Measurements from ENCODE around the gene PLA2G12A. TPM values are rescaled to one million over a fixed set of nuclear protein-coding genes. Genes with fewer than 3 reads are reported as not detected.

Gene PLA2G12A
- total and polyA plus RNA-seq, 2 of the 8 experiments (the other 6 are each of a cell fraction or from before 2014, with no cell fraction given) = 26.6 to 47.2 TPM

DNA sequence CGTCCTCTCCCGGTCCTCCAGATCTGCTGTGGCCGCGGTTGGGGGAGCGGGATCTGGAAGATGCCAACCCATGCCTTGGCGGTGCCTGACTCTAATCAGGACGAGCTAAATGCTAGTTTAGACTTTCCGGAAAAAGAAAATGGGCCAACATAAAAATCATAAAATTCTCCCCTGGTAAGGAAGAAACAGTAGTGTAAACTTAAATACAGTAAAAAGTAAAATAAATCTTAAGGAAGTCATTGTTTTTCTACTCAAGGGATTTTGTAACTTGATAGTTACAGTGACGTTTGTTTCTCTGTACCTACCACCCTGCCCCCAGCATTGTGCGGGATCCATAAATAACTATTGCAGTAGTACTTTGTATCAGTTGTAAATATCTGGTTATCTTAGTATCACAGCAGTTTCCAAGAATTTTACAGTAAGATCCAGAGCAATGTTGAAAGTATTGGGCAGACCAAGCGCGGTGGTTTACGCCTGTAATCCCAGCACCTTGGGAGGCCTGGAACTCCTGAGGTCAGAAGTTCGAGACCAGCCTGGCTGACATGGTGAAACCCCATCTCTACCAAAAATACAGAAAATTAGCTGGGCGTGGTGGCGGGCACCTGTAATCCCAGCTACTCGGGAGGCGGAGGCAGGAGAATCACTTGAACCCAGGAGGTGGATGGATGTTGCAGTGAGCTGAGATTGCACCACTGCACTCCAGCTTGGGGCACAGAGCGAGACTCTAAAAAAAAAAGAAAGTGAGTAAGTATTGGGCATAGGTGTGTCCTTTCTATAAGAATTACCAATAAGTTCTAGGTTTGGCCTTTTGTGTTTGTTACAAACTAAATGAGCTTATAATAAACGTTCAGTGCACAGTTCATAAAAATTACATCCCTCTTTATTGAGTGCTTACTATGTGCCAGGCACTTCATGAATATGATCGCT, 1.0 kb upstream of the PLA2G12A start:
- H4K8ac ChIP-seq (ENCODE audit: extremely low read depth, insufficient read depth, low read length) = no peak overlapping the region; the same call in 1 of the 2 replicates
- DNase-seq (ENCODE audit: low read depth in 1 of 2, low spot score in 2 of 2) (no peak), FAIRE-seq (no peak)
- TF ChIP-seq ASH2L (IDR thresholded peaks at IDR 0.05; ENCODE audit: low read length) (no peak), SIRT6 (IDR thresholded peaks at IDR 0.05; ENCODE audit: low read length) (no peak), TAF7 (optimal IDR thresholded peaks at IDR 0.05; ENCODE audit: borderline replicate concordance, low read depth, low read length) (no peak), BRCA1 (IDR thresholded peaks at IDR 0.05; ENCODE audit: low read depth, low read length) (no peak), NANOG (IDR thresholded peaks at IDR 0.05; ENCODE audit: insufficient read depth, low read depth, low read length, poor library complexity, severe bottlenecking) (no peak), CREB1 (IDR thresholded peaks at IDR 0.05) (peak; percentile 41; the same call in 1 of the 2 replicates), SIX5 (IDR thresholded peaks at IDR 0.05; ENCODE audit: low read depth, low read length) (no peak), JUND (IDR thresholded peaks at IDR 0.05; ENCODE audit: low read length) (0 out of 2 replicates have a peak, but pooled peaks have one; percentile 4), MAFK (IDR thresholded peaks at IDR 0.05; ENCODE audit: low read depth, low read length) (no peak), EZH2 (IDR thresholded peaks at IDR 0.05; ENCODE audit: low read depth, low read length, severe bottlenecking) (no peak), RNF2 (IDR thresholded peaks at IDR 0.05; ENCODE audit: borderline replicate concordance, low read depth, low read length, missing control alignments, poor library complexity, severe bottlenecking) (no peak)
- H2BK15ac ChIP-seq (ENCODE audit: low read length) = no peak overlapping the region
- H3K36me3 ChIP-seq (ENCODE audit: control insufficient read depth in 2 of 4, insufficient read depth in 4 of 4, low read length in 3 of 4) = no peaks in the 10 kb centered on the region
- H2AK5ac ChIP-seq (ENCODE audit: low read depth, low read length) = no peak overlapping the region
- peaks cover 6% of the 10 kb centered on the region for H3K23me2 ChIP-seq (ENCODE audit: low read depth, low read length)
- WGBS, 2 experiments (ENCODE audit: extremely low coverage in 1 of 2, insufficient coverage in 1 of 2, insufficient read length in 1 of 2, insufficient replicate concordance in 2 of 2, low coverage in 1 of 2, low lambda C conversion rate in 2 of 2, missing lambda C conversion rate in 1 of 2) = 54% methylated on average over 21 of the region's 21 CpGs; no CpG with 5 or more reads in 1 of the 2 experiments
- peak overlapping the region; percentile 38 to 78 (median 62) for H3K9ac ChIP-seq (replicated peaks in 1 of 4; ENCODE audit: extremely low read depth in 1 of 4, low read depth in 3 of 4, low read length in 3 of 4)
- peak overlapping the region; percentile 68 for H3K27ac ChIP-seq (ENCODE audit: low read depth, low read length)
- H3K23ac ChIP-seq (ENCODE audit: insufficient read length) = no peak overlapping the region
- H2BK5ac ChIP-seq (ENCODE audit: low read depth, low read length) = peak overlapping the region; percentile 92
- peak overlapping the region; percentile 40 to 92 (median 80) for H3K4me3 ChIP-seq (ENCODE audit: extremely low read depth in 1 of 4, insufficient read depth in 2 of 4, low read depth in 3 of 4, low read length in 4 of 4)
- CTCF ChIA-PET (ENCODE audit: partially characterized antibody) = interaction anchor here (0.6 to 1.4 kb wide), 6 partner anchors 12 to 292 kb away, joined by 3 to 6 read pairs (median 3); partner anchors contain the start of gene CASP6
- H3K4me1 ChIP-seq (replicated peaks in 1 of 4; ENCODE audit: control insufficient read depth in 3 of 4, insufficient read depth in 4 of 4, low read length in 3 of 4) = peaks cover 0 to 3% (median 0%) of the 10 kb centered on the region in 4 experiments; a peak in 1 of 7 replicates
- peak overlapping the region; percentile 44; the same call in 1 of the 2 replicates for H2BK12ac ChIP-seq (ENCODE audit: low read depth, low read length)
- peak overlapping the region; percentile 81 for H2AFZ ChIP-seq (ENCODE audit: low read length)
- H3K9me3 ChIP-seq (ENCODE audit: insufficient read depth in 2 of 2, low read depth in 1 of 2, low read length in 1 of 2) = no peaks in the 10 kb centered on the region
- H3K4ac ChIP-seq (replicated peaks; ENCODE audit: insufficient read length, low read depth, low read length) = no peak overlapping the region
- peaks cover 5 to 32% of the 10 kb centered on the region in 2 experiments; a peak in 3 of 4 replicates for H3K79me2 ChIP-seq (ENCODE audit: control insufficient read depth in 1 of 2, insufficient read depth in 2 of 2, low read length in 2 of 2)
- H2BK20ac ChIP-seq (ENCODE audit: low read length) = peak overlapping the region; percentile 13; the same call in 1 of the 2 replicates
- no peaks in the 10 kb centered on the region for H3K27me3 ChIP-seq (replicated peaks in 1 of 4; ENCODE audit: control insufficient read depth in 3 of 4, extremely low read depth in 1 of 4, insufficient read depth in 3 of 4, low read length in 3 of 4)
- H4K5ac ChIP-seq (ENCODE audit: insufficient read length, low read depth, low read length) = peak overlapping the region; percentile 19
- POLR2A ChIA-PET (ENCODE audit: partially characterized antibody) = interaction anchor here (0.6 to 2.4 kb wide), 5 partner anchors 13 to 91 kb away, joined by 3 to 12 read pairs (median 8); partner anchors contain the start of gene GAR1
- H2BK120ac ChIP-seq (replicated peaks; ENCODE audit: low read depth, low read length) = no peak overlapping the region
- H4K91ac ChIP-seq (replicated peaks; ENCODE audit: insufficient read length, low read length) = no peak overlapping the region
- no peak overlapping the region for H3K56ac ChIP-seq (replicated peaks; ENCODE audit: insufficient read length, low read depth, low read length)
- no peak overlapping the region for H3K14ac ChIP-seq (ENCODE audit: insufficient read length)
- peak overlapping the region; percentile 56 to 89 for H3K4me2 ChIP-seq (ENCODE audit: insufficient read depth in 1 of 2, low read depth in 2 of 2, low read length in 2 of 2)
- peak overlapping the region; percentile 73 for H3K18ac ChIP-seq (ENCODE audit: extremely low read depth, low read length)
- H4K20me1 ChIP-seq (replicated peaks in 1 of 2; ENCODE audit: control insufficient read depth in 1 of 2, insufficient read depth in 2 of 2, low read length in 2 of 2) = no peaks in the 10 kb centered on the region
- peaks cover 4% of the 10 kb centered on the region for H3K79me1 ChIP-seq (ENCODE audit: low read depth, low read length)
